CD1c-positive myeloid dendritic cell (primary cell): Measurements from ENCODE around the gene EZR.
A peak's percentile ranks its signal among the peaks of the same experiment; 100 is the strongest.

ENCODE experiments used
- DNase-seq: peaks from one replicate; pipeline ENCODE4 v3.0.0-alpha.2; 2016; ENCODE audit errors: extremely low spot score

Gene EZR

DNA sequence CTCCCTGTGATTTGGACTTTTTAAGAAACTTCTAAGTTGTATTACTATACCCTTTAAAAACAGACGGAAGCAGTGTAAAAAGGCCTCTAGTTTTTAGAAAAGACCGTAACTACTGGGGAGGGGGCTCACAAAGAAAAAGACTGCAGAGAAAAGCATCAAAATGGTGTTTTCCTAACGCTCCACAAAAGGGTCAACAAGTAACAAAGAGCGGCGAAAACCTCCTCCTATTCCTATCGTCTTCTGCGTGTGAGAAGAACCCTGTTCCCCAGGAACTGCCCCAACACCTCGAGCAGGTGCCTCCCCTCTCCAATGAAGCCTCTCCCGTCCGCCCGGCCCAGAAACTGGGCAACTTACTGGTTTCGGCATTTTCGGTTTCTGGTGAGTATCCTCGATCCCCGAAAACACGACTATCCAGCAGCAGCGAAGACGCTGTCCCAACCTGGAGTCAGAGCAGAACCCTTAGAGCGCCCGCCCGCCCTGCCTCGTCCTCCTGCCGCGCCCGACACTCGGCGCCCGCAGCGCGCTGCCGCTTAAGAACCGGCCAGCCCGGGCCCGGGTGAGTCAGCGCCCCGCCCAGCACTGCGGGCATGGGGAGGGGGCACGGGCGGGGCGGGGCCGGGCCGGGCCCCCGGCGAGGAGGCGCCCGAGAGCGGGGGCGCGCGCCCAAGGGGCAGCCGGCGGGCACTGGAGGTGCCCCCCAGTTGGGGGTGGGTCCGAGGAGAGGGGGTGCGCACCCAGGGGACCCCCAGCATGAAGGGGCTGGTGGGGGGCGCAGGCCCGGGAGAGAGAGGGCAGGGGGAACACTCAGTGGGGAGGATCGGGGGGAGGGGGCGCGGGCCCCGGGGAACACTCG, 1.2 kb downstream of the EZR start:
- peak; percentile 88 for DNase-seq

DNA sequence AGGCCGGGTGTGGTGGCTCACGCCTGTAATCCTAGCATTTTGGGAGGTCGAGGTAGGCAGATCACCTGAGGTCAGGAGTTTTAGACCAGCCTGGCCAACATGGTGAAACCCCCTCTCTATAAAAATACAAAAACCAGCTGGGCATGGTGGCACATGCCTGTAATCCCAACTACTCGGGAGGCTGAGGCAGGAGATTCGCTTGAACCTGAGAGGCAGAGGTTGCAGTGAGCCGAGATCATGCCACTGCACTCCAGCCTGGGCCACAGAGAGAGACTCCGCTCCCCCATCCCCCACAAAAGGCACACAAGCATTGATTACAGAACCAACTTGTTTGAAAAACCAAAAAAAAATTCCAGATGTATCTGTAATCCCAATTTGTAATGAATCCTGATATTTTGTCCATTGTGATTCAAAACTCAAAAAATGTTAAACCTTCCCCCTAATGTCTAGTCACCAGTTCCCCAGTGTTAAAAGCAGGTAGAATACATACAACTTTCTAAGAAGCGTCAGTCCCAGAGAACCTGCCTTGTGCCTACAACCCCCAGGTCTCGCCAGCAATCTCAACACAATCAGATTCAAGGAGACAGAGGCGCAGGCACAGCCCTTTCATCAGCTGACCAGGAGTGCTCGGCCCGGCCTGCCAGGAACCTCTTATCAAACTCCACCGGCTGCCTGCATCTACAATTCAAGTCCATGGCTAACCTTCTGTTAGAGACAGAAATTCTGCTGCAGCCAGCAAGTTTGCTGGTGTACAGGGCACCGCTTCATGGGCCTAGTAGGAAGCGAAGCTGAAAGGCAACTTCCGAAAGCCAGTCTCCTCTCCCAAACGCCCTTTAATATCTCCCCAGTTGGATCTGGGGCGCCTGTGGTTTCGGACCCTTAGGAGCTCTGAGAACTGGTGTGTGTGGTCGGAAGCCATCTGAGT, 2.1 kb downstream of the EZR start:
- DNase-seq = peak; percentile 43

DNA sequence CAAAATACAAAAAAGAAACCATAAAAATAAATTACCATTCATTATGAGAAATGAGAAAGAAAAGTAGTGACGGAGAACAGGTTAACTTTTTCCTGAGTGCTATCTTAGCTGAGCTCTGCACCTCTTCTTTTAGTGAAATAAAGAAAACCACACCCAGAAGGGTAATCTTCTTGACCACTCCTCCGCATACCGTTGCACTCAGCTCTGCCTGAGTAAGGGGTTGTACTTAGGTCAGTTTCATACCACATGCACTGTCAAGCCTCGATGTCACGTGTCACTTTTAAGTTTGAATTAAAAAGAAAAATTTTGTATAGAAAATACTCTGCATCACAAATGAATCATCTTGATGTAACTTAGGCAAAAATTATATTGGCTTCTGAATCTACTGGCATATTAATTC, 2.8 kb downstream of the EZR start:
- no peak for DNase-seq

DNA sequence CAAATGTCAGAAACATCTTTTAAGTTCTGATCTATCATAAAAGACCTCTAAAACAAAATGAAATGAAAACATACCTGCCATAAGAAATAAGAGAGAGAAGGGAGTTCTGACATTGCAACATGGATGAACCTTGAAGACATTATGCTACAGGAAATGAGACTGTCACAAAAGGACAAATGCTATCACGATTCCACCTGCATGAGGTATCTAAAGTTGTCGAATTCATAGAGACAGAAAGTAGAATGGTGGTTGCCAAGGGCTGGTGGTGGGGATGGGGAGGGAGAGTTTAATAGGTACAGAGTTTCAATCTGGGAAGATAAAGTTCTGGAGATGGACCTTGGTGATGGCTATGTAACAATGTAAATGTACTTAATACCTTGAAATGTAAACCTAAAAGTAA, 3.3 kb downstream of the EZR start:
- no peak for DNase-seq

DNA sequence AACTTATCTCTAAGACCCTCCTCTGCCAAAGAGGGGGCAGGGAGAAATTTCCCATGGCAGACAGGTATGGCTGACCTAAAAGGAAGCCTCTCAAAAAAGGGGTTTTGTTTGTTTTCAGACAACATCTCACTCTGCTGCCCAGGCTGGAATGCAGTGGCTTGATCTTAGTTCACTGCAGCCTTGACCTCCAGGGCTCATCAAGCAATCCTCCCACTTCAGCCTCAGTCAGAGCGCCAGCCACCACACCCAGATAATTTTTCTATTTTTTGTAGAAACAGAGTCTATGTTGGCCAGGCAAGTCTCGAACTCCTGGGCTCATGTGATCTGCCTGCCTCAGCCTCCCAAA, 3.8 kb downstream of the EZR start:
- DNase-seq = no peak

DNA sequence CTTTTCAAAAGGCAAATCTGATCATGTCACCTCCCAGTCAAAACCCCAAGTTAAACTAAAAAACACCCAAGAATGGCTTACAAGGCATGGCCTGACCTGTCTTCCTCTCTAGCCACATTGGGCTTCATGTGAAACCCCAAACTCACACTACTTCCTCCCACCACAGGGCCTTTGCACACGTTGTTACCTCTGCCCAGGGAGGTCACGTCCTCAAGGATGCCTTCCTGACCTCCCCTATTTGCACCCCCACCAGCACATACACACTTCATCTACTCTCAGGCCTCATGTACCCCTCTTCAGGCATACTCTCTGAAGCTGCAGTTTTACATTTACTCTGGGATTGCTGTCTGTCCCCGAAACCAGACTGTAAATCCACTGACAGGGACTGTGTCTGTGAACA, 6.1 kb downstream of the EZR start:
- DNase-seq = no peak

DNA sequence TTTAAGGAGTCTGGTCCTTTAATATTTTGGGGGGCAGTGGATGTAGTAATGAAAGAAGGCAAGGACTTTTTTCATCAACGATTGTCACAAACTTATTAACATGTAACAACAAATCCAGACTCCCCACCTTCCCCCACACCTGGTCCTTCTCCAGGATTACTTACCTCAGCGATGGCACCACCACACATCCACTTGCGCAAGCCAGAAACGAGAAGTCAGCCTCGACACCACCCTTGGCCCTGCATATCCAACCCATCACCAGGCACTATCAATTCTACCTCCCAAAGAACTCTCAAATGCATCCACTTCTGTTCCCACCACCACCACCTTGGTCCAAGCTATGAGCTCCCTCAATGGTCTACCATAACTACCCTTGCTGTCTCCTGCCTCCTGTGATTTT, 6.6 kb downstream of the EZR start:
- DNase-seq = no peak

DNA sequence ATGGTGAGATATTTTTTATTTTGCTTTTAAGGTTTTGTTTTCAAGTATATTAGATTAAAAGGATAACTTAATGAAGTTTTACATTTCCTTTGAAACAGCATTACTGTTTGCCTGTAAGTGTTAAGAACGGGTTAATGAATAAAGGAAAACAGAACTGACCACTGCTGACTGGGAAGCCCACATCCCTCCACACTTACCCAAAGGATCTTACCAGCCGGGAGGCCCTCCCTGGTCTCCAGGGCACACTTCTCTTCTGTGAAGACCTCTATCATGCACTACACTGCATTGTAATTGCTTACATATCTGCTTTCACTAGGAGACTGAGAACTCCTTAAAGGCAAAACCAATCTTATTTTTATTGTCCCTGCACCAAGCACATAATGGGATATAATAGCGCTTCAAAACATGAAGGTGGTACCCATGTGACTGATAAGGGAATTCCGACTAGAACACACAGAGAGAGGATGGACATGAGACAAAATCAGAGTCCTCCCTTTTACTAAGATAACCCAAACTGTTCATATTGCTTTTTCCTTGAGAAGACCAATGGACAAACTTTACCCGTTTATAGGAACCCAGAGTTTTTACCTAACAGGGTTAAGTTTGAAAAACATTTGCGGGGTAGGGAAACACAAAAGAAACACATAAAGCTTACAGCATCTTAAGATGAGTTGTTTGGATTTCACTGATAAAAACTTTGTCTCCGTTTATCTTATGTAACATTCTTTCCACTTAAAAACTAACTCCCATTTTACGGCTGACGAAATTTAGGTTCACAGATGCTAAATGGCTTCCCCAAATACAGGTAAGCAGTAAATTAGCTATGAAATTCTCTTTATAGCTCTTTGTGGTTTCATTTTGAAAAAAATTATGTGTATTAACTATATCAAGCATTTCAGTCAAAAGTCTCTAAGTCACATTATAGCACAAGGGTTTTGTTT, 8.7 kb downstream of the EZR start:
- no peak for DNase-seq

DNA sequence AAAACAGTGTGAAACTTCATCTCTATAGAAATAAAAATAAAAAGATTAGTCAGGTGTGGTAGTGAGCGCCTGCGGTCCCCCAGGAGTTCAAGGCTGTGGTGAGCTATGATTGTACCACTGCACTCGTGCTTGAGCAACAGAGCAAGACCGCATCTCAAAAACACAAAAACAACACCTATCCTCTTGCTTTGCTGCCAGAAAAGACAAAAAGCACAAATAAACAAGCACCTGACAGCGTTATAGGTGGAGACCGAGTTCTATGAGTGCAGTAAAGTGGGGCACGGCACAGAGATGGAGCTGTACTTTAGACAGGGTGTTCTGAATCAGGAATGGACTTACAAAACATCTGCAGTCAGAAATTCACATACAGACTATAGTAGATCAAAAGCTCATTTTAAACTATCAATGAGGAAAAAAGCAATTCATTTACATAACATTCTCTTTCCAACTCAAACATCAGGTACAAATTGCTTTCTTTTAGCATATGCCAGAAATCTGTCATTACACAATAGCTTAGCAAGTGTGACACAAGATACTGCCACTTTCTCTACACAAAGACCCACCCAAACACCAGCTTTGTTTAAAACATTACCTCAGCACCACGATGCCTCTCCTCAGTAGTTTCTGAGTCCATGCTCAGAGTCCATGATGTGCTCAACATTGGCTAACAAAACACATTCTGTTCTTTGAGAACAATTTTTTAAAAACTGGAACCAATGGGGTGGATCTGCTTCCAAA, 10.1 kb downstream of the EZR start:
- DNase-seq = no peak

DNA sequence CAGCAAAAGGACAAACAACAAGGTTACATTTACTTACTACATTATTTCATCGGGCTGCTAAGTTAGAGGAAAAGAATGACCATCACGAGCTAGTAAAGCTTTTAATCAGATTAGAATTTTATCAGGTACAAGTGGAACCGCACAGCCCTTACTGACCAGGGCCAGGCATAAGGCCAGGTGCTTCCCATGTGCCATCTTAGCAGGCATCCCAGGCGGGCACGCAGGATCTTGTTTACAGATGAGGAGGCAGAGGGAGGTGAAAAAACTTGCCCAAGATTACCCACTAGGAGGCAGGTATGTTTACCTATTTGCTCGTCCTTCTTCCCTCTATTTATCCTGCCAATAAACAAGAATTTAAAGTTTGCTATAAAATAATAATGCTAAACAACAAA, 10.7 kb downstream of the EZR start:
- DNase-seq = no peak

DNA sequence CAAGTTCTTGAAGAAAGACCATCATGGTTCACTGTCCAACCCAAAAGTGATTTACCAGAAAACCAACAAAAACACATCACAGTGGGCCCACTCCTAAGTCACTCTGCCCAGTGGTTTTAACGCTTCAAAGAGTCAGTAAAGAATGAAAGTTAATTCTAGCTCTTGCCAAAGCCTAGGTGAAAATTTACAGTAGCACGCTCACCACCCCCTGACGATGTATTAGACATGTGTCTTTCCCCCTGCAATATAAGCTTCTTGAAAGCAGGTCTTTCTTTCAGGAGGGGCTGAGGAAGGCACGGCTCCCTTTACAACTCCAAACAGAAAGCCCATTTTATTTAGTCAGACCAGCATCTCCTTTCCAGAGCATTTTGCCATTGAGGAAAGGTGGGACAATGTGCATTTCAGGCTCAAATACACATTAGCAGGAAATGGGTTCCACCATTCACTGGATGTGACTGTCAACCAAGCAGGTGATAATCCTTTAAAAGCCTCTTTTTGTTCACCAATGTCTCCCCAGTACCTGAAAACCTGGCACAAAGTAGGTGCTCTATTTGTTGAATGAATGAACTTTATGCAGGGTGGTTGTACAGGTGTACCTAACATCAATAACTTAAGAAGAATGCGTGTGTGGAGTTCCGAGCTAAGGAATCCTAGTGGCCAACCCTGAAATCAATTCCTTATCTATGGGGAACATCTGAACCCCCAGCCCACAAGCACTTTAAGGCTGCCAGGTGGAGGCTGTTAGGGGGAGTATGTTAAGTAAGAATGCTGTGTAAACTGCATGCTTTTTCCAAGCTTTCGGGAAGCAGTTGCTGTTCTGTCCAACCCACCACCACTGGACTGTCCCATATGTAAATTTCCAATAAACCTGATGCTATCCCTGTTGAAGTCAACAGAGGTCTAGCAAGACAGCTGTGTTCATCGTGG, 11.4 kb downstream of the EZR start:
- no peak for DNase-seq

DNA sequence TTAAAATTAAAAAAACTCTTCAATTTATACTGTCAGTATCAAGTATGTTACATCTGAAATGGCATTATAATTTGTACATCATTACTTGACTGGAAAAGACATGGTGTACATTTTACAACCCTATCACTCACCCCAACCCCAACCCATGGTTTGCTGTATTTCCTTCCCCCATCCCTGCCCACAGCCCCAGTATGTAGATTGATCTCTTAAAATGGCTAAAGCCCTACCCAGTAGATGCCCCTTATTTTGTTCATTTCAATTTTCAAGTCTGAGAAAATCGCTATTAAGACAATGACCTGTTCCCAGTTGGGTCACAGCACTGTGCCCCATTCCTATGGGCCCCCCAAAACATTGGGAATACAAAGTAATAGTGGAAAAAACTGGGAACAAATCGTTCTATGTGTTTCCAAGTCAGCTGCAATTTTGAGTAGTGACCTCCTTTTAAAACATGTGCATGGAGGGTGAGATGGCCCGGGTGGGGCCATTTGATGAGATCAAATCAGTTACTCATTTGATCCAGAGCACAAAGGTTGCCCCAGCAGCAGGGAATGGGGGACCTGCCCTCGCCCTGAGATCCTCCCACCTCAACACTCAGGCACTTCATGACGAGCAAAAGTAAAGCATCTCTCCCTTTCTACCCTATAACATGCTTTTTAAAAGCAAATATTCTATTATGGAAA, 13.3 kb downstream of the EZR start:
- no peak for DNase-seq

DNA sequence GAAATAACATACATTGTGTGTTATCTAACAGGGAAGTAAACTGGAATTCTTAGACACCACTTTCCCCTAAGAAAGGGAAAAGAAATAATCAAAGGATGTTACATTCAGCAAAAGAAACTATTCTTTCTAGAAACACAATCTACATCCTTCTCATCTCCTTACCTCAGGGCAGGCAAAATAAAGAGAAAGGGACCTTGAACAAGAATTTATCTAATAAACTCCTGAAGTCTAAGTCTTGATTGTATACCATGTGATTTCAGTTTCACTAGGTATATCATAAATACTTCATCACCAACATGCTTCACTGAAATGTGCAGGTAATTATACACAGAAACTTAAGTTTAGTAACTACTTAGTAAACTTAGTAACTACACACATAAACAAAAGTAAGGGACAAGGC, 15.0 kb downstream of the EZR start:
- DNase-seq = no peak

DNA sequence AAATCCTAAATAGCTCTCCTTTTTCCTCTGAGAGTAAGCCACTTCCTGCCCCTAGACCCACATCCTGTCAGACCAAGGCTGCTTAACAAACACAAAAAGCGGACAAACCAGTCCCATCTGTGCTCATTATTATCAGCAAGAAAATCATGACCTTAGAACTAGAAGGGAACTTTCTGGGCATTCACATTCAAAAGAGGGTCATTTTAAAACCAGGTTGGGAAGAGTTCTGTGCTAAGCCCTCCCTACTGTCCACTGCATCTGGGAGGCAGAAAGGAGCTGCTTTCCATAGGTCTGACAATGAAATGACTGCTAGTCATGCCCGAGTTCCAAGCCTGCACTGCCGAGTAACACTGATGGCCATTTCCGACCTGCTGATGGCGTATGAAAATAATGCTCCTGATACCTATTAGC, 15.4 kb downstream of the EZR start:
- DNase-seq = no peak

DNA sequence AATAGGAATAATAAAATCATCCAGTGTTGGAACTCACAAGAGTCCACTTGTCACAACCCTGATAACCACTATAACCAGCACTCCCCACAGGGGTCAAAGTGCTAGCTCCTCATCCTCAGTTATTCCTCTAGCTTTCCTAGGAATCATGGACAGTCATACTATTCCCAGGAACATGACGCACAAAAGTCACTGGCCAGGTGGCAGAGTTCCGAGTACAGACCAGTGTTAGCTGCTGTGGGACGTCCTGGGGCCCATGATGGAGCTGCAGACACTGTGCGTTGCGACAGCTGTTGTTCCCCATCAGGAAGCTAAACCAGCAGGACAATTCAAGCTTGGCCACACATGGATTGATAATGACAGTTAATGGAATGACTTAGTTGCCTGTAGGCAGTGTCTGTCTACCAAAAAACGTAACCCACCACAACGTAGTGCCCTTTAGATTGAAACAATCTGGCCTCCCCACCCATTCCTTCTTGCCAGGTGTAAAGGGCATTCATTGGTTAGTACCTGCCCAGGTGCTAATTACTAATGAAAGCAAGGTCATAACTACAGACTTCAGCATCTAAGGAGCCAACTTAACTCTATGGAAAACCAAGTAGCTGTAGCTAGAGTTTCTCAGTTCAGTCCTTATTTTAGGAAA, 17.4 kb downstream of the EZR start:
- no peak for DNase-seq

DNA sequence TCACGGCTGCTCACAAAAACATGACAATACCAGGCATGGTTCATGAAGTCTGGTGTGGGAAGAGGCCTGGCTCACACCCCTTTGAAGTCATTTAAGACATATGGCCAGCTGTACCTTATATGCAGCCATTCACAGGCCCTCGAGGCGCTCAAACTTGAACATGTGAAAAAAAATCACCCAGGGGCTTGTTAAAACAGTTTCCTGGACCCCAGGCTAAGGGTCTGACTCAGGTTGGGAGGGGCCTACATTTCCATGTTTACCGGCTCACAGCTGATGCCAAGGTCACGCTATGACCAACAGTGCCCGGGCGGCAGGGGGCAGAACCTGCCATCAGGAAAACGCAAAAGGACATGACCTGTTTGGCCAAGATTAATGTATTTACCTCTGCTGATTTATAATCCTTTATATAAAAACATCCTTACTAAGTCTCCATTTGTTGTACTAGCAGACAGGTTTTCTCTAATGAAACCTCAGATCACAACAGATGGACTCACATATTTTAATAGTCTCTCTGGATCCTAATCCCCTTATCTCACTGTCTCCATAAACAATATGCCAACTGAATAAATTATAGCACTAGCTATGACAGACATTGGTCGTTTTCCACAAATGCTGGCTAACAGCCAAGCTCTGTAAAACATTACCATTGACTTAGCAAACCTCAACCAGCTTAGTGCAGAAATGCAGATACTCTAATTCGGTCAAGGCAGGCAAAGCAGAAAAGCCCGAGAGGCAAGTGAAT, 19.9 kb downstream of the EZR start:
- no peak for DNase-seq

DNA sequence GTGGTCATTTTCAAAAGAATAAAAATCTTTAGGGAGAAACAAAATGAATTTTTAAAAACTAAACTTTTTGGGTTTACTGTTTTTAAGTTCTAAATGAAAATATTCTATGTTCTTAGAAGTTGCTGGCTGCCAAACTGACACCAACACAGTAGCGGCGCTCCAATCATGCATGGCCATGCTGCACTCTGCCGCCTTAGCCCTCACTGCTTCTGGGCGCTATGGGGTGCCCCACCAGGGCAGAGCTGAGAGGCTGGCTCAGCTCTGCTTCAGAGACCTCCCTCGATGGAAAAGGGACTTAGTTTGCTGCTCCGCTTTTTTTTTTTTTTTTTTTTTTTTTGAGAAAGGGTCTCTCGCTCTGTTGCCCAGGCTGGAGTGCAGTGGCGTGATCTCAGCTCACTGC, 20.9 kb downstream of the EZR start:
- DNase-seq = no peak
